Gastrocnemius medialis (tissue), 4 donors: ENCODE results near the gene BCR. TPM values are rescaled to one million over a fixed set of nuclear protein-coding genes. Genes with fewer than 3 reads are reported as not detected.

ENCODE experiments used
- ATAC-seq, 2 donors: fragments of 150-250 bp; one replicate each; pipeline ENCODE4 v1.9.1; 2016
- DNase-seq, 2 donors: peaks; one replicate each; pipeline ENCODE4 v3.0.0-alpha.2; 2019
- H3K27ac ChIP-seq, 4 donors: fragments of 200-600 bp; sonication (generic); 1 replicate in 1 of 4; 2 replicates in 3 of 4; pipeline ENCODE4 v1.5.1; 2016 to 2018; ENCODE audit warnings: mild to moderate bottlenecking in 2 of 4, moderate library complexity in 1 of 4
- H3K27me3 ChIP-seq, 3 donors: fragments of 200-600 bp; sonication (generic) in 2 of 3; 1 replicate in 1 of 3; 2 replicates in 2 of 3; pipeline versions ENCODE4 v1.5.1 to v1.6.0; 2016 to 2019; ENCODE audit warnings: mild to moderate bottlenecking in 1 of 3, moderate library complexity in 1 of 3
- H3K36me3 ChIP-seq, 2 donors: fragments of 200-600 bp; sonication (generic) in 1 of 2; one replicate each; pipeline ENCODE4 v1.5.1; 2017 to 2018
- H3K4me1 ChIP-seq, 2 donors: fragments of 200-600 bp; sonication (generic) in 1 of 2; one replicate each; pipeline ENCODE4 v1.5.1; 2016 to 2017; ENCODE audit warnings: mild to moderate bottlenecking in 2 of 2
- H3K4me3 ChIP-seq, 4 donors: fragments of 200-600 bp; sonication (generic) in 3 of 4; 1 replicate in 1 of 4; 2 replicates in 3 of 4; pipeline ENCODE4 v1.5.1; 2016 to 2019; ENCODE audit warnings: mild to moderate bottlenecking in 2 of 4
- H3K9me3 ChIP-seq, 3 donors: fragments of 200-600 bp; sonication (generic) in 2 of 3; 1 replicate in 1 of 3; 2 replicates in 2 of 3; pipeline ENCODE4 v1.5.1; 2016 to 2019
- POLR2A ChIP-seq, 2 donors: fragments of 450-650 bp; IDR thresholded peaks; one replicate each; pipeline ENCODE4 v1.6.1; 2017; ENCODE audit warnings: antibody characterized with exemption in 2 of 2, mild to moderate bottlenecking in 2 of 2, moderate library complexity in 2 of 2
- in situ Hi-C, 4 donors: fragments of 200-750 bp; cut with MboI; loops; one replicate each; pipeline versions ENCODE4 v1.15.0 to v1.8.0; 2017; ENCODE audit warnings: low sequenced_read_pairs in 4 of 4
- intact Hi-C: fragments of 100-400 bp; cut with DNase I; formaldehyde crosslinking; loops from one replicate; pipeline ENCODE4 v1.15.1; 2023; ENCODE audit warnings: low total_unique reads
- total RNA-seq, 4 donors: library from RNA; depleted of rRNA; stranded (reverse); fragments of >200 nt; gene quantifications; one replicate each; pipeline versions ENCODE4 v1.1.0 to v1.2.3, GENCODE V29; 2016
- TF ChIP-seq, protein P1 (sequence below), 5 experiments: fragments of 450-650 bp in 3 of 5; fragments of 200-600 bp in 2 of 5; sonication (generic) in 2 of 5; IDR thresholded peaks in 4 of 5; conservative IDR thresholded peaks in 1 of 5; 1 replicate in 4 of 5; 2 replicates in 1 of 5; pipeline ENCODE4 v1.5.1; 2016 to 2019; ENCODE audit warnings: antibody characterized with exemption in 5 of 5, mild to moderate bottlenecking in 3 of 5, moderate library complexity in 3 of 5

BCR gene
- total RNA-seq, 4 donors from 2014 or later, result 10.3 to 13.0 (median 12.4) TPM

DNA sequence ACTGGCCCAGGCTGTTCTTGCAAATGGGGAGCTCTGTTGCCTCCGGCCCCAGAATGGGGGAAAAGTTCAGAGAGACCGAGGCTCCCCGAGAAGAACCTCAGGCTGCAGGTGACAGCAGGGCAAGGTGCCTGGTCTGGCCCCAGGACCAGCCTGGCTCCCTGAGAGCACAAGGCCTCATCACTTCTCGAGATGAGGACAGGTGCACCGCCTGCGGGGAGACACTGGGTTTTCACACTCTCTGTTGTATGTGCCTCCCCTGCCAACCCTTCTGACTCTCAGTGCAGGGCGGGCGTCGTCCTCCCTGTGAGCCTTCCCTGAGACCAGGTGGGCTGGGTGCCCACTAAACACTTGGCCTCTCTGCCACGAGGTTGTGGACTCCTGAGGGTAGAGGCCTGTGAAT is 102.2 kb downstream of the BCR start:
- Histone ChIP-seq H3K27ac (no peak overlapping the region), H3K4me3 (no peak overlapping the region), H3K36me3 (no peaks in the 10 kb centered on the region), H3K9me3 (no peaks in the 10 kb centered on the region), H3K27me3 (no peaks in the 10 kb centered on the region), H3K4me1 (peaks cover 0 to 4% of the 10 kb centered on the region in 2 donors)
- TF ChIP-seq, protein P1, sequence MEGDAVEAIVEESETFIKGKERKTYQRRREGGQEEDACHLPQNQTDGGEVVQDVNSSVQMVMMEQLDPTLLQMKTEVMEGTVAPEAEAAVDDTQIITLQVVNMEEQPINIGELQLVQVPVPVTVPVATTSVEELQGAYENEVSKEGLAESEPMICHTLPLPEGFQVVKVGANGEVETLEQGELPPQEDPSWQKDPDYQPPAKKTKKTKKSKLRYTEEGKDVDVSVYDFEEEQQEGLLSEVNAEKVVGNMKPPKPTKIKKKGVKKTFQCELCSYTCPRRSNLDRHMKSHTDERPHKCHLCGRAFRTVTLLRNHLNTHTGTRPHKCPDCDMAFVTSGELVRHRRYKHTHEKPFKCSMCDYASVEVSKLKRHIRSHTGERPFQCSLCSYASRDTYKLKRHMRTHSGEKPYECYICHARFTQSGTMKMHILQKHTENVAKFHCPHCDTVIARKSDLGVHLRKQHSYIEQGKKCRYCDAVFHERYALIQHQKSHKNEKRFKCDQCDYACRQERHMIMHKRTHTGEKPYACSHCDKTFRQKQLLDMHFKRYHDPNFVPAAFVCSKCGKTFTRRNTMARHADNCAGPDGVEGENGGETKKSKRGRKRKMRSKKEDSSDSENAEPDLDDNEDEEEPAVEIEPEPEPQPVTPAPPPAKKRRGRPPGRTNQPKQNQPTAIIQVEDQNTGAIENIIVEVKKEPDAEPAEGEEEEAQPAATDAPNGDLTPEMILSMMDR (IDR thresholded peaks at IDR 0.05 in 4 of 5, conservative IDR thresholded peaks at IDR 0.05 in 1 of 5), result no peak
- DNase-seq (no peak), ATAC-seq (no peak)
- in situ Hi-C loops, result loop anchor here in 2 of 4 donors (5.0 to 25.0 kb wide), 2 partner anchors 105 to 320 kb away; no protein-coding TSS in a partner anchor
- intact Hi-C loops, result loop anchor here (1.0 kb wide), 1 partner anchor 104 kb away; no protein-coding TSS in a partner anchor

DNA sequence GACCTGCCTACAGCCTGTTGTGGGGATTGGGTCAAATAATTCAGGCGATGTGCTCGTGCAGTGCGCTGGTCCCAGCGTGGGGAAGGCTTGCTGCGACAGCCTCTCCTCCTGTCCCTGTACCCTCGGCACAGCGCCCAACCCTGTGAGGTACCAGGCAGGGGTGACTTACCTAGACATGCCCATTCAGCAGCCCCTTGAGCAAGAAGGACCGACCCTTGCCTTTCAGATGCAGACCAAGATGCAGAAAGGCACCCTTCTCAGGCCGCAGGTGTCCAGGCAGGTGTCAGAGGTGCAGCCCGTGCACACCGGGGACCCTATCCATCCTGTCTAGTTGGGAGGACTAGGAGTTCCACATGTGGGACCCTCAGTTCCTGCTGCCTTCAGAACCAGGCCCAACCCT is 102.7 kb downstream of the BCR start:
- no peak for ATAC-seq

DNA sequence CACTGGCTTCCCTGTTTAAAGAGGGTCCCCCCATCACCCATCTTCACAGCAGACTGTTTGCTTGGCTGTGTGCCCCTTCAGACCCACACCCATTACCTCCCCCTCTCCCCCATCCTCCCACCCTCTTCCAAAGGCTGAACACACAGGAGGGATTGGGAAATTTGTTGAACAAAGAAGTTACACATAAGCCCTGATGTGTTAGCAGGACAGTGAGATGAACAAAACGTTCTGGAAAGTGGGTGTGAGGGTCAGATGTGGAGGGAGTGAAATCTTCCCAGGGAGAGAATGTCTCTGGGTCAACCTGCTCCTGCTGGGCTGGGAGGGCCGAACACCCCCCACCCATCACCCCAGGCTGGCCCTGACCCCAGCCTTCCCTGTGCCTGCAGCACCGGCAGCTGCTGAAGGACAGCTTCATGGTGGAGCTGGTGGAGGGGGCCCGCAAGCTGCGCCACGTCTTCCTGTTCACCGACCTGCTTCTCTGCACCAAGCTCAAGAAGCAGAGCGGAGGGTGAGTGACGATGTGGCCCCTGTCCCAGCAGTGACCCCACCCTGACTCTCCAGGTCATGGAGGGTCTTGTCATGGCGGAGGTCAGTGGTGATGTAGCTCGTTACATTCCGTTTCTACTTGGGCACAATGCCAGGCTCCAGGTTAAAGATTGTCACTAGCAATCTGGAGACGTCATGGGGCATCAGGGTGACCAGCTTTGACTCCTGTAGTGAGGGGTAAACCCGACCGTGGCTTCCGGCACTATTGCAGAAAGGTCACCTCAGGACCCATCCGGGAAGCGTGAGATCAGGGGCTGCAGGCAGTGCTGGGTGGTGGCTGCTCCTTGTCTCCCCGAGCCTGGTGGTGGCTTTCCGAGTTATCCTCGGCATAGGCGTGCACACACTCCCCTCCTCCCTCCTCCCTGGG is 103.5 kb downstream of the BCR start:
- Histone ChIP-seq H3K36me3 (no peaks in the 10 kb centered on the region), H3K27me3 (no peaks in the 10 kb centered on the region), H3K27ac (no peak overlapping the region), H3K4me3 (no peak overlapping the region), H3K4me1 (peaks cover 0 to 4% of the 10 kb centered on the region in 2 donors), H3K9me3 (no peaks in the 10 kb centered on the region)
- no peak for ATAC-seq
- DNase-seq, result no peak
- intact Hi-C loops, result no loop called here
- TF ChIP-seq, protein P1 (IDR thresholded peaks at IDR 0.05 in 4 of 5, conservative IDR thresholded peaks at IDR 0.05 in 1 of 5), result no peak
- TF ChIP-seq POLR2A (IDR thresholded peaks at IDR 0.05), result no peak
- in situ Hi-C loops, result loop anchor here in 2 of 4 donors (5.0 to 25.0 kb wide), 2 partner anchors 107 to 322 kb away; no protein-coding TSS in a partner anchor

More for the DNA sequence above, 102.7 kb downstream of the BCR start:
- TF ChIP-seq, protein P1 (IDR thresholded peaks at IDR 0.05 in 4 of 5, conservative IDR thresholded peaks at IDR 0.05 in 1 of 5), result no peak
- TF ChIP-seq POLR2A (IDR thresholded peaks at IDR 0.05), result no peak
- no peaks in the 10 kb centered on the region for H3K27me3 ChIP-seq
- in situ Hi-C loops (loop anchor here in 2 of 4 donors (5.0 to 25.0 kb wide), 2 partner anchors 106 to 321 kb away; no protein-coding TSS in a partner anchor), intact Hi-C loops (loop anchor here (1.0 kb wide), 1 partner anchor 105 kb away; no protein-coding TSS in a partner anchor)
- no peaks in the 10 kb centered on the region for H3K36me3 ChIP-seq
- no peaks in the 10 kb centered on the region for H3K9me3 ChIP-seq
- no peak overlapping the region for H3K27ac ChIP-seq
- peaks cover 0 to 4% of the 10 kb centered on the region in 2 donors for H3K4me1 ChIP-seq
- no peak for DNase-seq
- no peak overlapping the region for H3K4me3 ChIP-seq

DNA sequence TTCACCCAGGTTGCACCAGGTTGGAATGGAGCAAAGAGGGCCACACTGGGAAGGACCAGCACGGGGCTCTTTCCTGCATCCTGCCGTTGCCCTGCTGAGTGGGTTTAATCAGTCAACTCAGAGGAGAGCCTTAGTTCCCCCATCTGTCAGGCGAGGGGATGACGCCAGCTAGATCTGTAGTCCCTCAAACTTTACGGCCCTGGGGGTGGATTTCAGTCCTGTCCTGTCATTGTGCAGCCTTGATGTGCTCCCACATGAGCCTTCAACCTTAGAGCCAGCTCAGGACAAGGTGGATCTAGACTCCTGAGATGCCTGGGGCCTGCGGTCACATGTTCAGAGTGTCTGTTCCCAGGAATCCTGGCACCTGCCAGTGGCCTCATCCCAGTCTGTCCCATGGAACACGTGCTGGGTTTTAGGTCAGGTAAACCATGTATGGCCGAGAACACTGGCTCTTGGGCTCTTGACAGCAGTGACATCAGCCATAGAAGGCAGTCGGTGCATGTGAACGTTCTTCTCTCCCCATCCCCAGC is 104.3 kb downstream of the BCR start:
- Histone ChIP-seq H3K4me3 (no peak overlapping the region), H3K27me3 (no peaks in the 10 kb centered on the region), H3K9me3 (no peaks in the 10 kb centered on the region), H3K4me1 (no peaks in the 10 kb centered on the region), H3K36me3 (no peaks in the 10 kb centered on the region), H3K27ac (no peak overlapping the region)
- ATAC-seq, result no peak
- DNase-seq, result no peak
- intact Hi-C loops, result no loop called here
- in situ Hi-C loops, result loop anchor here in 3 of 4 donors (5.0 to 25.0 kb wide), 2 partner anchors 107 to 322 kb away; no protein-coding TSS in a partner anchor
- no peak for TF ChIP-seq POLR2A (IDR thresholded peaks at IDR 0.05)
- TF ChIP-seq, protein P1 (IDR thresholded peaks at IDR 0.05 in 4 of 5, conservative IDR thresholded peaks at IDR 0.05 in 1 of 5), result no peak
